MM.1S (cell line): ENCODE measurements around the gene KDM4D.

Experiments
- DNase-seq: peaks from one replicate; pipeline ENCODE4 v3.0.0-alpha.2; 2015
- H2AFZ ChIP-seq: fragments of 300-600 bp; sonication (generic); 2 replicates; pipeline ENCODE4 v1.6.0; 2016; ENCODE audit warnings: antibody characterized with exemption, low read length
- H3F3A ChIP-seq: fragments of 300-600 bp; sonication (generic); 2 replicates; pipeline ENCODE4 v1.6.1; 2016; ENCODE audit warnings: mild to moderate bottlenecking, antibody characterized with exemption, low read length, moderate library complexity, mixed read lengths; ENCODE audit not compliant: insufficient read depth
- H3K27ac ChIP-seq: fragments of 300-600 bp; sonication (generic); 2 replicates; pipeline ENCODE4 v1.5.1; 2016; ENCODE audit warnings: mild to moderate bottlenecking, low read length
- H3K27me3 ChIP-seq: fragments of 300-600 bp; sonication (generic); replicated peaks from 2 replicates; pipeline ENCODE4 v1.6.0; 2016; ENCODE audit warnings: low read length; ENCODE audit not compliant: insufficient read depth
- H3K36me3 ChIP-seq: fragments of 300-600 bp; sonication (generic); replicated peaks from 2 replicates; pipeline ENCODE4 v1.6.1; 2016; ENCODE audit warnings: mild to moderate bottlenecking, low read length, mixed read lengths; ENCODE audit not compliant: insufficient read depth
- H3K4me1 ChIP-seq: fragments of 300-600 bp; sonication (generic); 2 replicates; pipeline ENCODE4 v1.6.1; 2016; ENCODE audit warnings: low read length, mixed read lengths
- H3K4me2 ChIP-seq: fragments of 300-600 bp; sonication (generic); 2 replicates; pipeline ENCODE4 v1.6.0; 2016; ENCODE audit warnings: low read depth, low read length
- H3K4me3 ChIP-seq: fragments of 300-600 bp; sonication (generic); 2 replicates; pipeline ENCODE4 v1.5.1; 2016; ENCODE audit warnings: low read length, mixed read lengths
- H3K79me2 ChIP-seq: fragments of 300-600 bp; sonication (generic); 2 replicates; pipeline ENCODE4 v1.6.1; 2016; ENCODE audit warnings: mixed run types, low read length, mixed read lengths
- H3K9ac ChIP-seq: fragments of 300-600 bp; sonication (generic); 2 replicates; pipeline ENCODE4 v1.6.1; 2016; ENCODE audit warnings: low read length, mixed read lengths
- H3K9me2 ChIP-seq: fragments of 300-600 bp; sonication (generic); replicated peaks from 2 replicates; pipeline ENCODE4 v1.6.1; 2016; ENCODE audit warnings: mild to moderate bottlenecking, low read length, mixed read lengths; ENCODE audit not compliant: insufficient read depth
- H3K9me3 ChIP-seq: fragments of 300-600 bp; sonication (generic); replicated peaks from 2 replicates; pipeline ENCODE4 v1.6.1; 2016; ENCODE audit warnings: mild to moderate bottlenecking, low read length, mixed read lengths; ENCODE audit not compliant: insufficient read depth
- H4K20me1 ChIP-seq: fragments of 300-600 bp; sonication (generic); 2 replicates; pipeline ENCODE4 v1.6.1; 2016; ENCODE audit warnings: mild to moderate bottlenecking, low read length, moderate library complexity, mixed read lengths; ENCODE audit not compliant: insufficient read depth
- CTCF ChIP-seq: fragments of 300-600 bp; sonication (generic); IDR thresholded peaks from 2 replicates; pipeline ENCODE4 v1.5.1; 2016; ENCODE audit warnings: antibody characterized with exemption, low read length, mixed read lengths
- EZH2 ChIP-seq: fragments of 300-600 bp; sonication (generic); optimal IDR thresholded peaks from 2 replicates; pipeline ENCODE3; 2017; ENCODE audit warnings: low read depth, mild to moderate bottlenecking, antibody characterized with exemption, low read length, mixed read lengths
- EZH2phosphoT487 ChIP-seq: fragments of 300-600 bp; sonication (generic); IDR thresholded peaks from 2 replicates; pipeline ENCODE4 v1.6.1; 2018; ENCODE audit warnings: antibody characterized with exemption, low read length

KDM4D gene

GRCh38 chr11:94925422-94926270, 47.9 kb upstream of the KDM4D start:
- H3K4me3 ChIP-seq: no peak overlapping the region
- H3K27me3 ChIP-seq: no peaks in the 10 kb centered on the region
- no peaks in the 10 kb centered on the region for H3K79me2 ChIP-seq
- no peak overlapping the region for H3K4me2 ChIP-seq
- no peaks in the 10 kb centered on the region for H3K9me3 ChIP-seq
- no peaks in the 10 kb centered on the region for H3F3A ChIP-seq
- H3K36me3 ChIP-seq: no peaks in the 10 kb centered on the region
- H3K9ac ChIP-seq: no peak overlapping the region
- DNase-seq: no peak
- no peaks in the 10 kb centered on the region for H3K4me1 ChIP-seq
- no peak overlapping the region for H2AFZ ChIP-seq
- H3K9me2 ChIP-seq: no peaks in the 10 kb centered on the region
- no peaks in the 10 kb centered on the region for H4K20me1 ChIP-seq
- no peak overlapping the region for H3K27ac ChIP-seq
- TF ChIP-seq CTCF (no peak), EZH2 (no peak), EZH2phosphoT487 (no peak)

DNA sequence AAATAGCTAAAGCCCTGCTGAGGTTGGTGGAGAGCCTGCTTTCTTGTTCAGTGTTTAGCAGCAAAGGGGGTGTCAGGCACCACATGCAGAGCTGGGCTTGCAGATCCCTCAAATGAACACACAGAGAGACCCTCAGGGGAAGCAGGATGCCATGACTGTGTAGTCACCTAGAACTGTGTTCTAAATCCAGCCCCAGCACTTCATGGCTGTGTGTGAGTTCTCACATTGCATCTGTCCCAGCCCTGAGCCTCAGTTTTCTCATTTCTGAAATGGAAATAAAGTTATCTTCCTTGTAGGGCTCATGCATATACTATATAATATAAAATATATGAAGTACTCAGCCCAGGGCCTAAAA, 47.3 kb upstream of the KDM4D start:
- no peak for DNase-seq
- no peaks in the 10 kb centered on the region for H3F3A ChIP-seq
- H3K9me3 ChIP-seq: no peaks in the 10 kb centered on the region
- no peak overlapping the region for H3K4me2 ChIP-seq
- H3K36me3 ChIP-seq: no peaks in the 10 kb centered on the region
- no peak for TF ChIP-seq EZH2phosphoT487
- TF ChIP-seq EZH2: no peak
- H3K79me2 ChIP-seq: no peaks in the 10 kb centered on the region
- no peak overlapping the region for H3K27ac ChIP-seq
- H3K4me1 ChIP-seq: no peaks in the 10 kb centered on the region
- no peaks in the 10 kb centered on the region for H3K27me3 ChIP-seq
- no peak overlapping the region for H3K9ac ChIP-seq
- H3K9me2 ChIP-seq: no peaks in the 10 kb centered on the region
- H2AFZ ChIP-seq: no peak overlapping the region
- no peak overlapping the region for H3K4me3 ChIP-seq
- H4K20me1 ChIP-seq: no peaks in the 10 kb centered on the region

DNA sequence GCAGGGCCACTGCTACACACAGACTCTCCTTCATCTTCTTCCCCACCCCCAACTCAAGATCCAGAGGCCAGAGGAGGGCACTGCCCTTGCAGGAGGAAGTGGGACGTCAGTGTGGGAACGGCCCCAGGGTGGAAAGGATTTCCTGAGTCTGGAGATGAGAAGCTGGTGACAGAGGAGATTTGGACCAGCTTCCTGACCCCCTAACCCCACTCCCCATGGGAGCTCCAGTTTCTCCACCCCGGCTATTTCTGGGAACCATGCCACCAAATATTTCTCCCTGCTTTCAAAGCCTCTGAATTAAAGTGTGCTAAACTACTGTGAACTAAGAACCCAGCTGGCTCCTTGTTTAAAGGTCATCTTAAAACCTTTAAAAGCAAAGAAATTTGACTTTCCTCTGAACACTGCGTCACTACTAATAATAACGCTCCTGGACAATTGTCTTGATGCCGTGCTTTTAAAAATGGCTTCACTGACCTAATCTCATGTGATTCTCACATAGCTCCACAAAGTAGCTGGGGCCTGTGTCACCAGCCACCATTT, 46.7 kb upstream of the KDM4D start:
- H2AFZ ChIP-seq: no peak overlapping the region
- no peak overlapping the region for H3K27ac ChIP-seq
- no peak overlapping the region for H3K4me2 ChIP-seq

More for the DNA sequence above, 46.7 kb upstream of the KDM4D start:
- Histone ChIP-seq H3K4me3 (no peak overlapping the region), H3K9me2 (no peaks in the 10 kb centered on the region), H3K27me3 (no peaks in the 10 kb centered on the region), H3K9me3 (no peaks in the 10 kb centered on the region), H3K36me3 (no peaks in the 10 kb centered on the region), H3K79me2 (no peaks in the 10 kb centered on the region), H3K9ac (no peak overlapping the region), H3K4me1 (no peaks in the 10 kb centered on the region), H4K20me1 (no peaks in the 10 kb centered on the region), H3F3A (no peaks in the 10 kb centered on the region)
- TF ChIP-seq CTCF (no peak), EZH2 (no peak), EZH2phosphoT487 (no peak)
- no peak for DNase-seq
